K562 (cell line): ENCODE measurements around the gene UBE2E2. TPM values are rescaled to one million over a fixed set of nuclear protein-coding genes. Genes with fewer than 3 reads are reported as not detected.

ENCODE experiments used
- ATAC-seq: fragments of 200-7000 bp; cut with Tn5 transposase; 3 replicates; pipeline ENCODE4 v1.9.1; 2020; ENCODE audit warnings: moderate library complexity
- BruUV-seq: library from RNA; stranded (reverse); fragments of 400-500 nt; replicated peaks from 2 replicates; lab custom pipeline; 2021; lab: Mats Ljungman, UMichigan
- CTCF ChIA-PET: fragments of 300-600 bp; formaldehyde crosslinking; extraction: SDS; loops from one replicate; lab custom pipeline; 2021; ENCODE audit warnings: low intra/inter-chr PET ratio; lab: Yijun Ruan, JAX
- POLR2A ChIA-PET: fragments of 300-600, 350-650 bp; sonication (Branson Sonifier 250); formaldehyde crosslinking; extraction: SDS; loops from one replicate; lab custom pipeline; 2021; ENCODE audit warnings: antibody characterized with exemption, inconsistent platforms; lab: Yijun Ruan, JAX
- DNase-seq, 4 experiments: peaks; one replicate each; pipeline versions ENCODE4 v3.0.0 to v3.0.0-alpha.2; 2011 to 2018; ENCODE audit warnings: low spot score in 3 of 4, mixed read lengths in 3 of 4; ENCODE audit errors: extremely low read depth in 1 of 4
- FAIRE-seq: peaks from 2 replicates; lab custom pipeline; 2011; peaks lifted over from hg19 to GRCh38; lab: Jason Lieb, UNC
- H2AFZ ChIP-seq: 2 replicates; pipeline ENCODE4 v1.6.0; 2011; ENCODE audit warnings: low read depth, low read length, control low read depth, inconsistent platforms
- H3K27ac ChIP-seq: fragments of 200-600 bp; 3 replicates; pipeline ENCODE4 v1.8.0; 2011; ENCODE audit warnings: low read depth, mild to moderate bottlenecking, control low read depth, inconsistent platforms, low read length, moderate library complexity, mixed read lengths; ENCODE audit errors: extremely low read depth
- H3K27me3 ChIP-seq, 2 experiments: fragments of 300-600 bp in 1 of 2; 2 replicates in 1 of 2; 3 replicates in 1 of 2; pipeline versions ENCODE4 v1.6.0 to v1.8.0; 2011; ENCODE audit warnings: inconsistent platforms in 2 of 2, low read length in 2 of 2, mild to moderate bottlenecking in 1 of 2, mixed read lengths in 1 of 2, moderate library complexity in 1 of 2; ENCODE audit not compliant: control insufficient read depth in 2 of 2, insufficient read depth in 2 of 2
- H3K36me3 ChIP-seq: fragments of 300-600 bp; 3 replicates; pipeline ENCODE4 v1.8.0; 2011; ENCODE audit warnings: mild to moderate bottlenecking, low read length, inconsistent platforms; ENCODE audit not compliant: control insufficient read depth, insufficient read depth
- H3K4me1 ChIP-seq, 2 experiments: fragments of 200-600 bp in 1 of 2; replicated peaks in 1 of 2; 2 replicates in 1 of 2; 3 replicates in 1 of 2; pipeline versions ENCODE4 v1.5.1 to v1.8.0; 2011; ENCODE audit warnings: inconsistent platforms in 2 of 2, low read length in 2 of 2, mild to moderate bottlenecking in 1 of 2, mixed read lengths in 1 of 2, moderate library complexity in 1 of 2; ENCODE audit not compliant: control insufficient read depth in 2 of 2, insufficient read depth in 2 of 2
- H3K4me2 ChIP-seq: 2 replicates; pipeline ENCODE4 v1.6.1; 2011; ENCODE audit warnings: low read length, control low read depth, inconsistent platforms, mixed read lengths; ENCODE audit not compliant: insufficient read depth
- H3K4me3 ChIP-seq: fragments of 200-600 bp; sonication (generic), shearing (Covaris generic); 2 replicates; pipeline ENCODE4 v1.5.1; 2016; ENCODE audit warnings: control low read depth, inconsistent platforms
- H3K79me2 ChIP-seq: fragments of 200-600 bp; 3 replicates; pipeline ENCODE4 v1.8.0; 2011; ENCODE audit warnings: low read length, inconsistent platforms; ENCODE audit not compliant: control insufficient read depth, insufficient read depth
- H3K9ac ChIP-seq, 2 experiments: 2 replicates each; pipeline versions ENCODE4 v1.6.0 to v1.6.1; 2011; ENCODE audit warnings: low read depth in 2 of 2, low read length in 2 of 2, control low read depth in 1 of 2, inconsistent platforms in 1 of 2, mild to moderate bottlenecking in 1 of 2, mixed read lengths in 1 of 2; ENCODE audit not compliant: insufficient read depth in 1 of 2
- H3K9me1 ChIP-seq: one replicate; pipeline ENCODE4 v1.6.0; 2011; ENCODE audit warnings: inconsistent platforms, mild to moderate bottlenecking, low read length, moderate library complexity; ENCODE audit not compliant: control insufficient read depth, insufficient read depth
- H3K9me3 ChIP-seq: replicated peaks from 2 replicates; pipeline ENCODE4 v1.5.1; 2011; ENCODE audit warnings: low read depth, low read length, inconsistent platforms; ENCODE audit not compliant: control insufficient read depth, insufficient read depth
- H4K20me1 ChIP-seq: replicated peaks from 2 replicates; pipeline ENCODE4 v1.6.1; 2011; ENCODE audit warnings: low read length, inconsistent platforms, mixed read lengths; ENCODE audit not compliant: control insufficient read depth, insufficient read depth
- ATF1 ChIP-seq, 2 experiments: fragments of 450-650 bp in 1 of 2; IDR thresholded peaks; 2 replicates each; pipeline ENCODE4 v1.6.1; 2016; ENCODE audit warnings: missing compliant biosample characterization in 1 of 2, missing genetic modification characterization in 1 of 2
- EP400 ChIP-seq: fragments of 450-650 bp; IDR thresholded peaks from 2 replicates; pipeline ENCODE4 v1.6.1; 2017; ENCODE audit warnings: antibody characterized with exemption, mild to moderate bottlenecking, moderate library complexity
- FOXK1 ChIP-seq: sonication (generic); formaldehyde crosslinking; IDR thresholded peaks from 2 replicates; pipeline ENCODE4 v1.8.0; 2022; ENCODE audit warnings: missing genetic modification reagents, mild to moderate bottlenecking, borderline replicate concordance
- KLF6 ChIP-seq: fragments of 250-450 bp; sonication (Bioruptor Pico); IDR thresholded peaks from 2 replicates; pipeline ENCODE4 v1.4.0; 2020; ENCODE audit warnings: mild to moderate bottlenecking, moderate library complexity, borderline replicate concordance
- NFE2L1 ChIP-seq: fragments of 450-650 bp; IDR thresholded peaks from 2 replicates; pipeline ENCODE4 v1.6.1; 2016; ENCODE audit warnings: missing genetic modification characterization, low read depth, mild to moderate bottlenecking, missing compliant biosample characterization, moderate library complexity, borderline replicate concordance
- NFIC ChIP-seq: fragments of 450-650 bp; IDR thresholded peaks from 2 replicates; pipeline ENCODE4 v1.6.1; 2017; ENCODE audit warnings: mild to moderate bottlenecking, inconsistent platforms
- PURB ChIP-seq: sonication (generic); formaldehyde crosslinking; IDR thresholded peaks from 2 replicates; pipeline ENCODE4 v1.9.0; 2021; ENCODE audit warnings: low read depth, mild to moderate bottlenecking, missing genetic modification reagents
- SIX5 ChIP-seq, 2 experiments: IDR thresholded peaks; 2 replicates each; pipeline ENCODE4 v1.6.1; 2011; ENCODE audit warnings: low read length in 2 of 2, borderline replicate concordance in 1 of 2, low read depth in 1 of 2, mild to moderate bottlenecking in 1 of 2, moderate library complexity in 1 of 2; ENCODE audit not compliant: insufficient read depth in 1 of 2
- ZC3H4 ChIP-seq: sonication (generic); formaldehyde crosslinking; IDR thresholded peaks from 2 replicates; pipeline ENCODE4 v1.9.0; 2021; ENCODE audit warnings: missing genetic modification reagents, borderline replicate concordance
- ZFX ChIP-seq: sonication (generic); formaldehyde crosslinking; IDR thresholded peaks from 2 replicates; pipeline ENCODE4 v1.8.0; 2022; ENCODE audit warnings: mild to moderate bottlenecking, missing genetic modification reagents, moderate library complexity
- ZNF316 ChIP-seq: fragments of 450-650 bp; IDR thresholded peaks from 2 replicates; pipeline ENCODE4 v1.6.1; 2016
- ZNF76 ChIP-seq: fragments of 250-450 bp; sonication (Bioruptor Pico); IDR thresholded peaks from 2 replicates; pipeline ENCODE4 v1.4.0; 2020; ENCODE audit warnings: mild to moderate bottlenecking, moderate library complexity, borderline replicate concordance
- ZSCAN29 ChIP-seq: fragments of 450-650 bp; IDR thresholded peaks from 2 replicates; pipeline ENCODE4 v1.6.1; 2017
- WGBS: fragments of 100-300 bp; shearing (Covaris generic); methylation state at CpG from one replicate; pipeline ENCODE4 v1.1.6; 2016; ENCODE audit warnings: low coverage, mixed read lengths; ENCODE audit not compliant: insufficient coverage; ENCODE audit errors: missing lambda C conversion rate; 5-methylcytosine and 5-hydroxymethylcytosine counted together
- in situ Hi-C: fragments of 300-500 bp; cut with MboI; formaldehyde crosslinking; loops from 4 replicates; pipeline ENCODE4 v1.15.0; 2018; ENCODE audit warnings: inconsistent platforms, mixed read lengths
- intact Hi-C: fragments of 100-400 bp; cut with micrococcal nuclease; formaldehyde crosslinking; loops from 2 replicates; pipeline ENCODE4 v1.14.2; 2022
- polyA plus RNA-seq, 8 experiments: library from polyadenylated mRNA; depleted of rRNA in 4 of 8; stranded (reverse) in 5 of 8; unstranded in 3 of 8; fragments of >200 nt; fragmentation: Nextera tagmentation in 2 of 8; fragmentation: Illumina TruSeq in 1 of 8; extraction: Ambion mirVana in 2 of 8; extraction: Trizol in 1 of 8; gene quantifications; 2 replicates each; pipeline versions ENCODE4 v1.2.1 to v1.2.3, GENCODE V29; 2011 to 2014; ENCODE audit warnings: inconsistent platforms in 1 of 8, missing spikeins in 1 of 8
- total RNA-seq, 7 experiments: library from RNA; depleted of rRNA in 6 of 7; stranded (reverse); fragments of >200 nt in 6 of 7; fragmentation: Illumina TruSeq in 2 of 7; extraction: Trizol in 2 of 7; gene quantifications; 2 replicates each; pipeline versions ENCODE4 v1.2.1 to v1.2.3, GENCODE V29; 2011 to 2021; ENCODE audit warnings: low replicate concordance in 1 of 7
- TF ChIP-seq, protein P1 (sequence below): sonication (generic); formaldehyde crosslinking; IDR thresholded peaks from 2 replicates; pipeline ENCODE4 v1.8.1; 2023; ENCODE audit warnings: mild to moderate bottlenecking, missing genetic modification reagents
- TF ChIP-seq, protein P2 (sequence below): sonication (generic); formaldehyde crosslinking; IDR thresholded peaks from 2 replicates; pipeline ENCODE4 v1.8.0; 2022; ENCODE audit warnings: mild to moderate bottlenecking, missing genetic modification reagents
- TF ChIP-seq, protein P3 (sequence below): fragments of 450-650 bp; IDR thresholded peaks from 2 replicates; pipeline ENCODE4 v1.6.1; 2016

UBE2E2 gene
- total and polyA plus RNA-seq, 9 of the 15 experiments (the other 6 are each of a cell fraction or from before 2014, with no cell fraction given) = 0.22 to 5.1 (median 1.9) TPM

DNA sequence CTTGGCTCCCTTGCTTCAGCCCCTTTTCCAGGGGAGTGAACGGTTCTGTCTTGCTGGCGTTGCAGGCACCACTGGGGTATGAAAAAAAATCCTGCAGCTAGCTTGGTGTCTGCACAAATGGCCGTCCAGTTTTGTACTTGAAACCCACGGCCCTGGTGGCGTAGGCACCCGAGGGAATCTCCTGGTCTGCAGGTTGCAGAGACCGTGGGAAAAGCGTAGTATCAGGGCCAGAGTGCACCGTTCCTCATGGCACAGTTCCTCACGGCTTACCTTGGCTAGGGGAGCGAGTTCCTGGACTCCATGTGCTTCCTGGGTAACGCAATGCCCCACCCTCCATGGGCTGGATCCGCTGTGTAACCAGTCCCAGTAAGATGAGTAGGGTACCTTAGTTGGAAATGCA is 214.9 kb downstream of the UBE2E2 start (continued):
- TF ChIP-seq ZNF76 (CRISPR knock-in tag) = no peak
- no peak for TF ChIP-seq ZC3H4 (CRISPR knock-in tag)
- no peak for TF ChIP-seq ZFX (CRISPR knock-in tag)

DNA sequence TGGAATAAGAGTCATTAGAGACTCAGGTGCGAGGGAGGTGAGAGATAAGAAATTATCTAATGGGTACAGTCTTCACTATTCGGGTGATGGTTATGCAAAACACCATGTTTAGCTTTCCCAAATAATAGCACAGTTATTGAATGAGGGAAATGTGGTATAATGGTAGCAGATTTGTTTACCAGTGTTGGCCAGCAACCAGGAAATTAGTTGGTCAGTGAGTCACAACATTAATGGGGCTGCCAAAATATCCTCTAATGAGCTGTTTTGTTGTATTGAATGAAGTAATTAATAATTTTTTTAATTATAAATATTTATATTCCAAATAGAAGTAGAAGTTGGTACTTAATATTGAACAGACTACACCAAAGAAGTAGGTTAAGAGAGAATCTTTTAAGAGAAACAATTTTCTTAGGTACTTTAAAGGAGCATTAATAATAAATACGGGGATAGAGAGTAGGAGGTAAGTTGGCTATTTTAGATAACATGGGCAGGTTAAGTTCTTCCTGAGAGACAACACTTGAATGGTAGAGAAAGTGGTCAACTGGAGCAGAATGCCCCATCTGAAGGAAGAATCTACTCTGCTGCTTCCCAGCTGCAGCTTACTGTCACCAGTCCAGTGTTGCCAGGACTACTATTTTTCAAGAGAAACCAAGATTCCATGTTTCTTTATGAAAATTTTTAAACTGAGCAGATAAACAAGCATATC is 218.8 kb downstream of the UBE2E2 start:
- H3K27ac ChIP-seq = no peak overlapping the region
- no peak overlapping the region for H3K9ac ChIP-seq
- no peaks in the 10 kb centered on the region for H3K36me3 ChIP-seq
- no peaks in the 10 kb centered on the region for H3K4me1 ChIP-seq
- no peak overlapping the region for H3K4me2 ChIP-seq
- no peaks in the 10 kb centered on the region for H3K9me1 ChIP-seq
- FAIRE-seq (no peak), ATAC-seq (no peak), DNase-seq (no peak)
- no peaks in the 10 kb centered on the region for H3K79me2 ChIP-seq
- 0 out of 2 replicates have a peak, but pooled peaks cover 3% of the 10 kb centered on the region for H3K9me3 ChIP-seq
- no TSS peak for BruUV-seq
- H3K4me3 ChIP-seq = no peak overlapping the region
- H2AFZ ChIP-seq = no peak overlapping the region
- POLR2A ChIA-PET = no interaction called here
- in situ Hi-C loops (no loop called here), intact Hi-C loops (no loop called here)
- WGBS = 0% methylated on average over 3 of the region's 3 CpGs
- H3K27me3 ChIP-seq = no peaks in the 10 kb centered on the region
- CTCF ChIA-PET = no interaction called here
- TF ChIP-seq SIX5 (IDR thresholded peaks at IDR 0.05; ENCODE audit: borderline replicate concordance in 1 of 2, insufficient read depth in 1 of 2, low read depth in 1 of 2, low read length in 2 of 2) = no peak
- no peak for TF ChIP-seq FOXK1 (CRISPR knock-in tag)
- TF ChIP-seq KLF6 (CRISPR knock-in tag) = no peak
- TF ChIP-seq PURB (CRISPR knock-in tag) = no peak
- TF ChIP-seq, protein P1, sequence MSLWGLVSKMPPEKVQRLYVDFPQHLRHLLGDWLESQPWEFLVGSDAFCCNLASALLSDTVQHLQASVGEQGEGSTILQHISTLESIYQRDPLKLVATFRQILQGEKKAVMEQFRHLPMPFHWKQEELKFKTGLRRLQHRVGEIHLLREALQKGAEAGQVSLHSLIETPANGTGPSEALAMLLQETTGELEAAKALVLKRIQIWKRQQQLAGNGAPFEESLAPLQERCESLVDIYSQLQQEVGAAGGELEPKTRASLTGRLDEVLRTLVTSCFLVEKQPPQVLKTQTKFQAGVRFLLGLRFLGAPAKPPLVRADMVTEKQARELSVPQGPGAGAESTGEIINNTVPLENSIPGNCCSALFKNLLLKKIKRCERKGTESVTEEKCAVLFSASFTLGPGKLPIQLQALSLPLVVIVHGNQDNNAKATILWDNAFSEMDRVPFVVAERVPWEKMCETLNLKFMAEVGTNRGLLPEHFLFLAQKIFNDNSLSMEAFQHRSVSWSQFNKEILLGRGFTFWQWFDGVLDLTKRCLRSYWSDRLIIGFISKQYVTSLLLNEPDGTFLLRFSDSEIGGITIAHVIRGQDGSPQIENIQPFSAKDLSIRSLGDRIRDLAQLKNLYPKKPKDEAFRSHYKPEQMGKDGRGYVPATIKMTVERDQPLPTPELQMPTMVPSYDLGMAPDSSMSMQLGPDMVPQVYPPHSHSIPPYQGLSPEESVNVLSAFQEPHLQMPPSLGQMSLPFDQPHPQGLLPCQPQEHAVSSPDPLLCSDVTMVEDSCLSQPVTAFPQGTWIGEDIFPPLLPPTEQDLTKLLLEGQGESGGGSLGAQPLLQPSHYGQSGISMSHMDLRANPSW (CRISPR knock-in tag) = no peak
- no peak for TF ChIP-seq ATF1 (CRISPR knock-in tag; IDR thresholded peaks at IDR 0.05)
- TF ChIP-seq ATF1 (tag; IDR thresholded peaks at IDR 0.05) = no peak
- no peak for TF ChIP-seq ZNF316
- TF ChIP-seq NFE2L1 = no peak
- no peak for TF ChIP-seq NFIC
- TF ChIP-seq ZSCAN29 = no peak
- TF ChIP-seq, protein P2, sequence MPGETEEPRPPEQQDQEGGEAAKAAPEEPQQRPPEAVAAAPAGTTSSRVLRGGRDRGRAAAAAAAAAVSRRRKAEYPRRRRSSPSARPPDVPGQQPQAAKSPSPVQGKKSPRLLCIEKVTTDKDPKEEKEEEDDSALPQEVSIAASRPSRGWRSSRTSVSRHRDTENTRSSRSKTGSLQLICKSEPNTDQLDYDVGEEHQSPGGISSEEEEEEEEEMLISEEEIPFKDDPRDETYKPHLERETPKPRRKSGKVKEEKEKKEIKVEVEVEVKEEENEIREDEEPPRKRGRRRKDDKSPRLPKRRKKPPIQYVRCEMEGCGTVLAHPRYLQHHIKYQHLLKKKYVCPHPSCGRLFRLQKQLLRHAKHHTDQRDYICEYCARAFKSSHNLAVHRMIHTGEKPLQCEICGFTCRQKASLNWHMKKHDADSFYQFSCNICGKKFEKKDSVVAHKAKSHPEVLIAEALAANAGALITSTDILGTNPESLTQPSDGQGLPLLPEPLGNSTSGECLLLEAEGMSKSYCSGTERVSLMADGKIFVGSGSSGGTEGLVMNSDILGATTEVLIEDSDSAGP (CRISPR knock-in tag) = no peak
- TF ChIP-seq, protein P3, sequence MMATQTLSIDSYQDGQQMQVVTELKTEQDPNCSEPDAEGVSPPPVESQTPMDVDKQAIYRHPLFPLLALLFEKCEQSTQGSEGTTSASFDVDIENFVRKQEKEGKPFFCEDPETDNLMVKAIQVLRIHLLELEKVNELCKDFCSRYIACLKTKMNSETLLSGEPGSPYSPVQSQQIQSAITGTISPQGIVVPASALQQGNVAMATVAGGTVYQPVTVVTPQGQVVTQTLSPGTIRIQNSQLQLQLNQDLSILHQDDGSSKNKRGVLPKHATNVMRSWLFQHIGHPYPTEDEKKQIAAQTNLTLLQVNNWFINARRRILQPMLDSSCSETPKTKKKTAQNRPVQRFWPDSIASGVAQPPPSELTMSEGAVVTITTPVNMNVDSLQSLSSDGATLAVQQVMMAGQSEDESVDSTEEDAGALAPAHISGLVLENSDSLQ = no peak
- no peak for TF ChIP-seq EP400
- H4K20me1 ChIP-seq = no peaks in the 10 kb centered on the region
